ENCODE data around the gene C3orf80.

Gene C3orf80

GRCh38 chr3:160245261-160245800, 20.1 kb downstream of the C3orf80 start:
- TF ChIP-seq RAD21 (IDR thresholded peaks at IDR 0.05; ENCODE audit: low read depth), result no peak
- TF ChIP-seq FOXM1 (IDR thresholded peaks at IDR 0.05; ENCODE audit: borderline replicate concordance, low read depth), result no peak
- TF ChIP-seq TEAD4 (IDR thresholded peaks at IDR 0.05), result no peak
- no peak for TF ChIP-seq NFIC (IDR thresholded peaks at IDR 0.05)

DNA sequence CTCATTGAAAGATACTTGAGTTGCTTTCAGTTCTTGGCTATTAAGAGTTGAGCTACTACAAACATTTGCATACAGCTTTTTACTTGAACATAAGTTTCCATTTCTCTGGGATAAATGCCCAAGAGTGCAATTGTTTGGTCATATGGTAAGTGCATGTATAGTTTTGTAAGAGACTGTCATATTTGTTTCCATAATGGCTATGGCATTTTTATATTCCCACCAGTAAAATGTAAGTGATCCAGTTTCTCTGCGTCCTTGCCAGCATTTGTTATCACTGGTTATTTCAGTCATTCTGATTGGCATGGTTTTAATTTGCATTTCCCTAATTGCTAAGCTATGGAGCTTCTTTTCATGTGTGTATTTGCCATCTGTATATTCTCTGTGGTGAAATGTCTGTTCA, 22.5 kb downstream of the C3orf80 start:
- TF ChIP-seq CREB1 (IDR thresholded peaks at IDR 0.05; ENCODE audit: low read depth) (no peak), TEAD4 (IDR thresholded peaks at IDR 0.05) (no peak), TCF12 (IDR thresholded peaks at IDR 0.05; ENCODE audit: low read depth) (no peak), CEBPB (IDR thresholded peaks at IDR 0.05) (no peak)
- TF ChIP-seq, protein P1, sequence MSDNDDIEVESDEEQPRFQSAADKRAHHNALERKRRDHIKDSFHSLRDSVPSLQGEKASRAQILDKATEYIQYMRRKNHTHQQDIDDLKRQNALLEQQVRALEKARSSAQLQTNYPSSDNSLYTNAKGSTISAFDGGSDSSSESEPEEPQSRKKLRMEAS (IDR thresholded peaks at IDR 0.05), result no peak

DNA sequence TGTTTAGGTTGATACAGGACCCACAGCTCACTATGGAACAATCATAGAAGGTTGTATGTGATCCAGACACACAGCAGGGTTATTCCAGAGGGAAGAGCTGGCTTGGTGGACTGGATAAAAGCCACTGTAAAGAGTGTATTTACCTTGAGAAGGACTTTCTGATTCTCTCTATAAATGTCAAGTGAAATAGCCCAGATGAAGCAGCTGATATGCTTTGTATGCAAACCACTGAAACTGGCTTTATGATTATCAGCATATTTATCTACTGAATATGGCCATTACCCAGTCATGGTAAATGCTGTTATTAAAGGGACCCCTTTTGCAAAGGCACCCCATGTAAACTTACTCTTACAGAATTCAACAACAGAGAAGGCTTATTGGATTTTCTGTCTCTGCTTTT, 28.1 kb downstream of the C3orf80 start:
- TF ChIP-seq TAF1 (IDR thresholded peaks at IDR 0.05; ENCODE audit: low read depth), result no peak
- TF ChIP-seq USF1 (IDR thresholded peaks at IDR 0.05), result no peak
- TF ChIP-seq, protein P1 (IDR thresholded peaks at IDR 0.05), result no peak

- TF ChIP-seq TEAD4 (IDR thresholded peaks at IDR 0.05), result no peak
- TF ChIP-seq, protein P2, sequence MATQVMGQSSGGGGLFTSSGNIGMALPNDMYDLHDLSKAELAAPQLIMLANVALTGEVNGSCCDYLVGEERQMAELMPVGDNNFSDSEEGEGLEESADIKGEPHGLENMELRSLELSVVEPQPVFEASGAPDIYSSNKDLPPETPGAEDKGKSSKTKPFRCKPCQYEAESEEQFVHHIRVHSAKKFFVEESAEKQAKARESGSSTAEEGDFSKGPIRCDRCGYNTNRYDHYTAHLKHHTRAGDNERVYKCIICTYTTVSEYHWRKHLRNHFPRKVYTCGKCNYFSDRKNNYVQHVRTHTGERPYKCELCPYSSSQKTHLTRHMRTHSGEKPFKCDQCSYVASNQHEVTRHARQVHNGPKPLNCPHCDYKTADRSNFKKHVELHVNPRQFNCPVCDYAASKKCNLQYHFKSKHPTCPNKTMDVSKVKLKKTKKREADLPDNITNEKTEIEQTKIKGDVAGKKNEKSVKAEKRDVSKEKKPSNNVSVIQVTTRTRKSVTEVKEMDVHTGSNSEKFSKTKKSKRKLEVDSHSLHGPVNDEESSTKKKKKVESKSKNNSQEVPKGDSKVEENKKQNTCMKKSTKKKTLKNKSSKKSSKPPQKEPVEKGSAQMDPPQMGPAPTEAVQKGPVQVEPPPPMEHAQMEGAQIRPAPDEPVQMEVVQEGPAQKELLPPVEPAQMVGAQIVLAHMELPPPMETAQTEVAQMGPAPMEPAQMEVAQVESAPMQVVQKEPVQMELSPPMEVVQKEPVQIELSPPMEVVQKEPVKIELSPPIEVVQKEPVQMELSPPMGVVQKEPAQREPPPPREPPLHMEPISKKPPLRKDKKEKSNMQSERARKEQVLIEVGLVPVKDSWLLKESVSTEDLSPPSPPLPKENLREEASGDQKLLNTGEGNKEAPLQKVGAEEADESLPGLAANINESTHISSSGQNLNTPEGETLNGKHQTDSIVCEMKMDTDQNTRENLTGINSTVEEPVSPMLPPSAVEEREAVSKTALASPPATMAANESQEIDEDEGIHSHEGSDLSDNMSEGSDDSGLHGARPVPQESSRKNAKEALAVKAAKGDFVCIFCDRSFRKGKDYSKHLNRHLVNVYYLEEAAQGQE (IDR thresholded peaks at IDR 0.05; ENCODE audit: low read depth), result no peak
- no peak for TF ChIP-seq TAF1 (IDR thresholded peaks at IDR 0.05; ENCODE audit: low read depth)
- no peak for TF ChIP-seq RAD21 (IDR thresholded peaks at IDR 0.05; ENCODE audit: low read depth)
- TF ChIP-seq, protein P1 (IDR thresholded peaks at IDR 0.05), result no peak
- no peak for TF ChIP-seq NFIC (IDR thresholded peaks at IDR 0.05)
- no peak for TF ChIP-seq USF1 (IDR thresholded peaks at IDR 0.05)
- no peak for TF ChIP-seq CREB1 (IDR thresholded peaks at IDR 0.05; ENCODE audit: low read depth)
- TF ChIP-seq YY1 (IDR thresholded peaks at IDR 0.05; ENCODE audit: low read depth), result no peak
- no peak for TF ChIP-seq ZBTB7A (IDR thresholded peaks at IDR 0.05; ENCODE audit: low read depth)
- TF ChIP-seq TCF12 (IDR thresholded peaks at IDR 0.05; ENCODE audit: low read depth), result no peak
- no peak for TF ChIP-seq EP300 (IDR thresholded peaks at IDR 0.05; ENCODE audit: borderline replicate concordance)
- TF ChIP-seq CEBPB (IDR thresholded peaks at IDR 0.05), result no peak
- TF ChIP-seq EGR1 (IDR thresholded peaks at IDR 0.05), result no peak
- no peak for TF ChIP-seq FOXM1 (IDR thresholded peaks at IDR 0.05; ENCODE audit: borderline replicate concordance, low read depth)
Observed at GRCh38 chr3:160257606-160258005, 32.4 kb downstream of the C3orf80 start.

- TF ChIP-seq CREB1 (IDR thresholded peaks at IDR 0.05; ENCODE audit: low read depth) (no peak), EGR1 (IDR thresholded peaks at IDR 0.05) (no peak), YY1 (IDR thresholded peaks at IDR 0.05; ENCODE audit: low read depth) (no peak), RAD21 (IDR thresholded peaks at IDR 0.05; ENCODE audit: low read depth) (no peak)
Observed at GRCh38 chr3:160259589-160259988, 34.4 kb downstream of the C3orf80 start.

GRCh38 chr3:160260587-160261270, 35.5 kb downstream of the C3orf80 start:
- TF ChIP-seq EP300 (IDR thresholded peaks at IDR 0.05; ENCODE audit: borderline replicate concordance) (no peak), TEAD4 (IDR thresholded peaks at IDR 0.05) (no peak), CEBPB (IDR thresholded peaks at IDR 0.05) (no peak), NFIC (IDR thresholded peaks at IDR 0.05) (no peak), CREB1 (IDR thresholded peaks at IDR 0.05; ENCODE audit: low read depth) (no peak), YY1 (IDR thresholded peaks at IDR 0.05; ENCODE audit: low read depth) (no peak), RAD21 (IDR thresholded peaks at IDR 0.05; ENCODE audit: low read depth) (no peak), TCF12 (IDR thresholded peaks at IDR 0.05; ENCODE audit: low read depth) (no peak), EGR1 (IDR thresholded peaks at IDR 0.05) (no peak), ZBTB7A (IDR thresholded peaks at IDR 0.05; ENCODE audit: low read depth) (no peak), USF1 (IDR thresholded peaks at IDR 0.05) (no peak), TAF1 (IDR thresholded peaks at IDR 0.05; ENCODE audit: low read depth) (no peak)
- TF ChIP-seq, protein P2 (IDR thresholded peaks at IDR 0.05; ENCODE audit: low read depth), result no peak
- TF ChIP-seq, protein P1 (IDR thresholded peaks at IDR 0.05), result no peak
